SK-N-SH (cell line): ENCODE measurements around the gene RFX7. TPM values are rescaled to one million over a fixed set of nuclear protein-coding genes. Genes with fewer than 3 reads are reported as not detected.

Experiments used
- CTCF ChIA-PET: fragments of 300-600, 350-600 bp; formaldehyde crosslinking; extraction: SDS; loops from one replicate; lab custom pipeline; 2021; lab: Yijun Ruan, JAX
- POLR2A ChIA-PET: fragments of 350-600 bp; sonication (Branson Sonifier 250); formaldehyde crosslinking; extraction: SDS; loops from one replicate; lab custom pipeline; 2020; ENCODE audit warnings: antibody characterized with exemption, inconsistent platforms; lab: Yijun Ruan, JAX
- DNase-seq: peaks from one replicate; pipeline ENCODE4 v3.0.0; 2012
- H2AFZ ChIP-seq: fragments of 200-600 bp; sonication (generic); 2 replicates; pipeline ENCODE4 v1.8.1; 2016; ENCODE audit warnings: antibody characterized with exemption, mild to moderate bottlenecking, low read depth
- H3F3A ChIP-seq: fragments of 200-600 bp; sonication (generic); replicated peaks from 2 replicates; pipeline ENCODE3; 2016; ENCODE audit warnings: antibody characterized with exemption, mild to moderate bottlenecking; ENCODE audit not compliant: insufficient read depth
- H3K27ac ChIP-seq, 2 experiments: fragments of 200-500 bp in 1 of 2; fragments of 200-600 bp in 1 of 2; sonication (Bioruptor generic) in 1 of 2; sonication (generic), shearing (Covaris generic) in 1 of 2; 2 replicates each; pipeline versions ENCODE4 v1.5.1 to v1.6.1; 2014 to 2016; ENCODE audit warnings: low read depth in 2 of 2, inconsistent platforms in 1 of 2, low read length in 1 of 2, mild to moderate bottlenecking in 1 of 2, mixed read lengths in 1 of 2
- H3K27me3 ChIP-seq: fragments of 200-600 bp; sonication (generic), shearing (Covaris generic); 2 replicates; pipeline ENCODE4 v1.6.1; 2016; ENCODE audit warnings: mixed run types; ENCODE audit not compliant: insufficient read depth
- H3K36me3 ChIP-seq, 2 experiments: fragments of 200-500 bp in 1 of 2; fragments of 200-600 bp in 1 of 2; sonication (Bioruptor generic) in 1 of 2; sonication (generic) in 1 of 2; replicated peaks in 1 of 2; 2 replicates each; pipeline versions ENCODE3 to v1.5.1; 2014 to 2016; ENCODE audit warnings: low read length in 1 of 2, mild to moderate bottlenecking in 1 of 2; ENCODE audit not compliant: insufficient read depth in 2 of 2, control insufficient read depth in 1 of 2
- H3K4me1 ChIP-seq, 2 experiments: fragments of 200-500 bp in 1 of 2; fragments of 200-600 bp in 1 of 2; sonication (Bioruptor generic) in 1 of 2; sonication (generic), shearing (Covaris generic) in 1 of 2; 2 replicates each; pipeline versions ENCODE4 v1.5.1 to v1.6.1; 2014 to 2016; ENCODE audit warnings: low read depth in 1 of 2, low read length in 1 of 2, mixed run types in 1 of 2; ENCODE audit not compliant: insufficient read depth in 2 of 2, control insufficient read depth in 1 of 2
- H3K4me2 ChIP-seq: fragments of 200-600 bp; sonication (generic), shearing (Covaris generic); 2 replicates; pipeline ENCODE4 v1.6.1; 2017; ENCODE audit warnings: mixed run types
- H3K4me3 ChIP-seq, 2 experiments: fragments of 200-500 bp in 1 of 2; fragments of 200-600 bp in 1 of 2; sonication (Bioruptor generic) in 1 of 2; sonication (generic), shearing (Covaris generic) in 1 of 2; 2 replicates each; pipeline versions ENCODE4 v1.5.1 to v1.8.1; 2014 to 2016; ENCODE audit warnings: low read depth in 2 of 2, inconsistent platforms in 1 of 2, low read length in 1 of 2, mild to moderate bottlenecking in 1 of 2, mixed read lengths in 1 of 2, moderate library complexity in 1 of 2
- H3K79me2 ChIP-seq: fragments of 200-600 bp; sonication (generic); 2 replicates; pipeline ENCODE4 v1.8.1; 2017; ENCODE audit warnings: mild to moderate bottlenecking; ENCODE audit not compliant: insufficient read depth
- H3K9ac ChIP-seq: fragments of 200-600 bp; sonication (generic); 2 replicates; pipeline ENCODE4 v1.6.1; 2017; ENCODE audit warnings: mixed run types
- H3K9me2 ChIP-seq: fragments of 200-600 bp; sonication (generic); 2 replicates; pipeline ENCODE4 v1.6.1; 2017; ENCODE audit warnings: mixed run types
- H3K9me3 ChIP-seq: fragments of 200-600 bp; sonication (generic); 2 replicates; pipeline ENCODE4 v1.6.1; 2017; ENCODE audit warnings: mixed run types, mild to moderate bottlenecking, moderate library complexity
- H4K20me1 ChIP-seq: fragments of 200-600 bp; sonication (generic); 2 replicates; pipeline ENCODE4 v1.6.1; 2017; ENCODE audit warnings: mild to moderate bottlenecking, mixed run types; ENCODE audit not compliant: insufficient read depth
- CTCF ChIP-seq: fragments of 200-600 bp; sonication (generic); IDR thresholded peaks from 2 replicates; pipeline ENCODE4 v1.6.1; 2017; ENCODE audit warnings: antibody characterized with exemption, mild to moderate bottlenecking, moderate library complexity
- EZH2phosphoT487 ChIP-seq: fragments of 200-600 bp; sonication (generic); IDR thresholded peaks from 2 replicates; pipeline ENCODE4 v1.6.1; 2017; ENCODE audit warnings: low read depth, mixed run types, mild to moderate bottlenecking, antibody characterized with exemption, moderate library complexity, borderline replicate concordance
- FOSL2 ChIP-seq: IDR thresholded peaks from 2 replicates; pipeline ENCODE4 v1.4.0; 2012; ENCODE audit warnings: low read depth, mild to moderate bottlenecking, moderate library complexity, borderline replicate concordance
- FOXM1 ChIP-seq: IDR thresholded peaks from 2 replicates; pipeline ENCODE4 v1.4.0; 2012; ENCODE audit warnings: low read depth, mild to moderate bottlenecking
- GABPA ChIP-seq: IDR thresholded peaks from 2 replicates; pipeline ENCODE4 v1.4.0; 2012; ENCODE audit warnings: low read depth, mild to moderate bottlenecking
- MXI1 ChIP-seq: IDR thresholded peaks from 2 replicates; pipeline ENCODE4 v1.6.1; 2012; ENCODE audit warnings: mild to moderate bottlenecking, low read depth, low read length, improper control_type of control experiment
- NRF1 ChIP-seq: IDR thresholded peaks from 2 replicates; pipeline ENCODE4 v1.6.1; 2012; ENCODE audit warnings: low read depth, mild to moderate bottlenecking, low read length
- PBX3 ChIP-seq: IDR thresholded peaks from 2 replicates; pipeline ENCODE4; 2012
- POLR2AphosphoS5 ChIP-seq: IDR thresholded peaks from 2 replicates; pipeline ENCODE4 v1.6.1; 2012; ENCODE audit warnings: low read depth, low read length
- RAD21 ChIP-seq: IDR thresholded peaks from 2 replicates; pipeline ENCODE4 v1.6.1; 2012; ENCODE audit warnings: mild to moderate bottlenecking, low read length
- RCOR1 ChIP-seq: fragments of 150-350 bp; IDR thresholded peaks from 2 replicates; pipeline ENCODE4 v1.6.1; 2017; ENCODE audit warnings: antibody characterized with exemption, low read length
- REST ChIP-seq: IDR thresholded peaks from 2 replicates; pipeline ENCODE4 v1.6.1; 2012; ENCODE audit warnings: mild to moderate bottlenecking, low read depth, low read length, moderate library complexity
- RFX5 ChIP-seq: IDR thresholded peaks from 2 replicates; pipeline ENCODE4 v1.6.1; 2012; ENCODE audit warnings: mild to moderate bottlenecking, improper control_type of control experiment, low read length
- SIN3A ChIP-seq: IDR thresholded peaks from 2 replicates; pipeline ENCODE4 v1.6.1; 2012; ENCODE audit warnings: low read depth, mild to moderate bottlenecking, low read length, moderate library complexity, borderline replicate concordance
- SMC3 ChIP-seq: IDR thresholded peaks from 2 replicates; pipeline ENCODE4 v1.6.1; 2012; ENCODE audit warnings: low read depth, low read length, improper control_type of control experiment
- TAF1 ChIP-seq: IDR thresholded peaks from 2 replicates; pipeline ENCODE4 v1.6.1; 2012; ENCODE audit warnings: low read depth, mild to moderate bottlenecking, low read length, moderate library complexity, borderline replicate concordance
- TCF12 ChIP-seq: IDR thresholded peaks from 2 replicates; pipeline ENCODE4 v1.4.0; 2012
- USF2 ChIP-seq: fragments of 150-350 bp; IDR thresholded peaks from 2 replicates; pipeline ENCODE4 v1.6.1; 2017; ENCODE audit warnings: antibody characterized with exemption, low read length, low read depth, borderline replicate concordance
- YY1 ChIP-seq: IDR thresholded peaks from 2 replicates; pipeline ENCODE4 v1.4.0; 2012; ENCODE audit warnings: low read depth, mild to moderate bottlenecking
- WGBS: methylation state at CpG from one replicate; pipeline ENCODE4 v1.1.6; 2017; ENCODE audit warnings: low lambda C conversion rate; 5-methylcytosine and 5-hydroxymethylcytosine counted together
- polyA plus RNA-seq, 3 experiments: library from polyadenylated mRNA; depleted of rRNA; stranded (reverse); fragments of >200 nt; gene quantifications; 2 replicates each; pipeline ENCODE4 v1.2.3, GENCODE V29; 2012

Gene RFX7
- polyA plus RNA-seq, 1 of the 3 experiments (the other 2 are of a cell fraction), result 2.7 TPM

- H3K9ac ChIP-seq, result no peak overlapping the region
- no peak overlapping the region for H2AFZ ChIP-seq
- no peak for DNase-seq
- no peaks in the 10 kb centered on the region for H3K9me2 ChIP-seq
- H3F3A ChIP-seq, result peaks cover 4% of the 10 kb centered on the region
- no peaks in the 10 kb centered on the region for H4K20me1 ChIP-seq
- H3K4me3 ChIP-seq, result no peak overlapping the region
- no peak overlapping the region for H3K27ac ChIP-seq
- ChIA-PET CTCF (interaction anchor here (1.2 kb wide), 1 partner anchor 9 kb away, joined by 3 read pairs; no protein-coding TSS in a partner anchor), POLR2A (no interaction called here)
- H3K4me2 ChIP-seq, result no peak overlapping the region
- H3K79me2 ChIP-seq, result no peaks in the 10 kb centered on the region; the same call in 1 of the 2 replicates
- 93% methylated on average over 2 of the region's 2 CpGs for WGBS
- TF ChIP-seq RFX5, result no peak
- TF ChIP-seq POLR2AphosphoS5, result no peak
- no peak for TF ChIP-seq RAD21
- TF ChIP-seq YY1, result no peak
- TF ChIP-seq NRF1, result no peak
- TF ChIP-seq REST, result no peak
- TF ChIP-seq FOSL2, result no peak
- TF ChIP-seq FOXM1, result no peak
- TF ChIP-seq EZH2phosphoT487, result no peak
- no peaks in the 10 kb centered on the region; a peak in 1 of 4 replicates for H3K4me1 ChIP-seq
- H3K36me3 ChIP-seq, result peaks cover 51 to 83% of the 10 kb centered on the region in 2 experiments
- H3K27me3 ChIP-seq, result no peaks in the 10 kb centered on the region
- H3K9me3 ChIP-seq, result no peaks in the 10 kb centered on the region
Measured at GRCh38 chr15:56099311-56099710, 144.4 kb downstream of the RFX7 start.

- peaks cover 61 to 85% of the 10 kb centered on the region in 2 experiments for H3K36me3 ChIP-seq
- WGBS, result 88% methylated on average over 5 of the region's 5 CpGs
- POLR2A ChIA-PET, result no interaction called here
- peak; percentile 29; the same call in 1 of the 2 replicates for TF ChIP-seq CTCF
- no peak for TF ChIP-seq PBX3
- TF ChIP-seq RCOR1, result no peak
- no peak for TF ChIP-seq TCF12
- TF ChIP-seq SIN3A, result no peak
- TF ChIP-seq TAF1, result no peak
- TF ChIP-seq RFX5, result no peak
- no peak for TF ChIP-seq SMC3
- TF ChIP-seq MXI1, result no peak
- no peak for TF ChIP-seq GABPA
- no peak for TF ChIP-seq FOXM1
- TF ChIP-seq USF2, result no peak
Measured at GRCh38 chr15:56098195-56098863, 145.3 kb downstream of the RFX7 start.

More at GRCh38 chr15:56098195-56098863, 145.3 kb downstream of the RFX7 start:
- Histone ChIP-seq H3K27me3 (no peaks in the 10 kb centered on the region), H3K27ac (no peak overlapping the region), H2AFZ (no peak overlapping the region), H3K9me3 (no peaks in the 10 kb centered on the region), H3F3A (peaks cover 4% of the 10 kb centered on the region), H3K9ac (no peak overlapping the region), H3K4me3 (no peak overlapping the region), H3K4me1 (no peaks in the 10 kb centered on the region; a peak in 1 of 4 replicates), H3K9me2 (no peaks in the 10 kb centered on the region), H3K79me2 (no peaks in the 10 kb centered on the region; the same call in 1 of the 2 replicates), H3K4me2 (no peak overlapping the region), H4K20me1 (no peaks in the 10 kb centered on the region)
- CTCF ChIA-PET, result interaction anchor here (1.0 kb wide), 1 partner anchor 43 kb away, joined by 3 read pairs; no protein-coding TSS in a partner anchor
- DNase-seq, result no peak
